GM23248 (cell line): ENCODE data around the gene CYREN.

Source experiments
- EZH2 ChIP-seq: fragments of 200-600 bp; sonication (generic); IDR thresholded peaks from 2 replicates; pipeline ENCODE4 v1.6.1; 2018; ENCODE audit warnings: antibody characterized with exemption, mild to moderate bottlenecking; ENCODE audit not compliant: insufficient read depth, poor library complexity, severe bottlenecking
- EZH2phosphoT487 ChIP-seq: fragments of 200-600 bp; sonication (generic); IDR thresholded peaks from 2 replicates; pipeline ENCODE4 v1.6.1; 2018; ENCODE audit warnings: antibody characterized with exemption, moderate library complexity, mild to moderate bottlenecking, low read depth; ENCODE audit not compliant: insufficient read depth

DNA sequence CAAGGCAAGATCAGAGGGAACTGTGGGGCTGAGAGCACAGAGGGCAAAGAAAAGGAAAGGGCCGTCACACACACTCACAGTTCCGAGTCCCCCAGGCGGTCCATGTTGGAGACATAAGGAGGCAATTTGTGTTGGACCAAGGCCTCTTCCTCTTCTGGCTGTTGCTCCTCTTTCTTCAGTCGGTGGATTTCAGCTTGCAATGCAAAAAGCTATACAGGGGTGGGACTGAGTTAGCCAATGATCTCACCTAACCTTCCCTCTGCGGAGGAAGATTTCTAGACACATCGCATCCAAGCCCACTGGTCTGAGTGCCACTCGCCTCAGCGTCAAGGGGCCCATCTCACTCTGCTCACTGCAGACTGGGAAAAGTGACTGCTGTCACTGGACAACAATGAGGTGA, 35.3 kb upstream of the CYREN start:
- TF ChIP-seq EZH2 (no peak), EZH2phosphoT487 (no peak)
